ENCODE data around the gene POLR1D. TPM values are rescaled to one million over a fixed set of nuclear protein-coding genes. Genes with fewer than 3 reads are reported as not detected.

Gene POLR1D
- total RNA-seq, 1 donor from 2014 or later = 116 TPM

DNA sequence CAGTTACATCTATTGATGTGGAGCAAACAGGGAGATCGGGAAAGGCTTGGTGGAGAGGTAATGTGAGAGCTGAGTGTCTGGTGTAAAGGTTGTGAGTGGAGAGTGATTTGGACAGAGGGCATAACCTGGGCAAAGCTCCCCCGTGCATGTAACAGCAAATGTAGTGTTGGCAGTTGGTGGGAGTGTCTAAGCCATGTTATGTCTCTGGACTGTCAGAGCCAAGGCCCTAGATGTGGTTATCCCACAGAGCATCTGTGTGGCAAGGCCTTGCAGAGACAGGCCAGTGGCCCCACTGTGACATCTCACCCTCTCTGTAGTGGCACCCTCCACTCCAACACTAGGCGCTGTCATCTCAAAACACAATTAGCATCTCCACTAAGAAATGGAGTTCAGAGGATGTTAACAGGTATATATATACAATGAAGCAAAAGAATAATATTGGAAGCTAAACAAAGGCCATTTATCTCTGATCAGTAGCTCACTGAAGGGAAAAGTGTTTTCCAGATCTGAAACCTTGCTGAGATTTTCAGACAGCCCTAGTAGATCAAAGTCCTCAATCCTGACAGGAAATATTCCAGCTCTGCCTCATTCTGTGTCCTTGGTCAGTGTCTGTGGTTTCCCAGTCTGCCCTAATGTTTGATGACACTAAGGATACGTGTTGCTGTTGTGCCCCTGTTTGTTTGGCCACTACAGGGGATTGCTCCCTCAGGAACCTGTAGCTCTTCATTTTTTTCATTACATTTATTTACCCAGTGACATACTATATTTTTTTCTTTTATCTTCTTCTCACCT lies 20.2 kb downstream of the POLR1D start:
- no peak for DNase-seq

DNA sequence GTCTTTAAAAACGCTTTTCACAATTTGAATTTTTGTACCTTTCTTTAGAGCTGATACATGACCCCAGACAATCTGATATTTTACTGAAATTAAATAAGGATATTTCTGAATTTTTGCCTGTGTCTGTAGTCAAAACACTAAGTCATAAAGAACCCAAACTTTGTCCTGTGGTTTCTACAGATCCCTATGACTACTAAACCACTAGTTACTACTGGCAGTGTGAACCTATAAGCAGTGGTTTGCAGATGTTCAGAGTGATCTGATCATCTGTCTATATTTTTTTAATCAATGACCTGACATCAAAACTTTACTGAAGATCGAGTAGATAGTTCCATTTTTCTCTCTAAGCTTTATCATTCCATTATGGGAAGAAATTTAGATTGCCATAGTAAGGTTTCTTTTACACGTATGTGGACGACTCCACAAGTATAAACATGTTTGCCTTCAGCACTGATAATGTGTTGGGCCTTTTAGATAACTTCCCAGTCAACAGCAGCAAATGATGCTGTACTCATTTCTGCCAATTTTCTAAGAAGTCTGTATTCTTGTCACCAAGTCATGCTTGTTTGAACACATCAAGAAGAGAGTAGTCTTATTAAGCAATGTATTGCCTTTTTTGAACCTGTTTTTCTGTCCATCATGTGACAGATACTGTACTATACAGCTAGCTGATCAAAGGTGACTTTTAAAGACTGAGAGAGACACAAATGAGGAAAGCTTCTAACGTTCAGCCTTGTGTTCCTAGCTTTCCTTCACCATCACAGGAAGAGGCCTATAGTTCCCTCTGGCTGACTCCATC lies 21.8 kb downstream of the POLR1D start:
- no peak for DNase-seq

DNA sequence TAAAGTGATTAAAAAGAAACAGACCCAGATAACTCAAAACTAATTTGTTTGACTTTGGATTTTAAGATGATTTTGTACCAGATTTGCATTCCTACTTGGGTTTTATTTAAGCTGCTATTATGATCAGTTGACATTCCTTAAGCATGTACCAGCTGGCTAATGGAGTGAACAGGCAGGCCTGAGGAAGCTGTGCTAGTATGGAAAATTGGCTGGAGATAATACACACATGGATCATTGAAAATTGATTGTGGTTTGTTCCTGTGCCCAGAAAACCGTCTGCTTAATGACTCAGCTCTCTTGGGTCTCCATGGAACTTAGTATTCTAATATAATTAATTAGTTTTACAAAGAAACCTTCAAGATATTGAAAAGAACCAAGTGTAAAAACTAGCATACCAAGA lies 22.6 kb downstream of the POLR1D start:
- peak; percentile 41 for DNase-seq

DNA sequence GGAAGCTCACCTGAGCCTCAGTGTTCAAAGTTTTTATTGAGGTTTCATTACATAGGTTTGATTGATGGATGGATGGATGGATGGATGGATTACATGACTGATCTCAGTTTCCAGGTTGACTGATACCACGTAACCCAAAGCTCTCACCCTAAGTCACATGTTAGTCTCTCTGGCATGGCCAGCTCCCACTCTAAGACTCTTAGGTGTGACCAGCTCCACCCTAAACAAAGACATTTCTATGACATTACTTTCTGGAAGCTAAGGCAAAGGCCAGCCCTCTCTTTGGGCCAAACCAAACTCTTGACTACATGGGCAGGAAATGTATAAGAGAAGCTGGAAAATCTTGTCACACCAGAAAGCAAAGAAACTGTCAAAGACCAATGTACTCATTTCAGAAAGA lies 28.6 kb downstream of the POLR1D start:
- no peak for DNase-seq

DNA sequence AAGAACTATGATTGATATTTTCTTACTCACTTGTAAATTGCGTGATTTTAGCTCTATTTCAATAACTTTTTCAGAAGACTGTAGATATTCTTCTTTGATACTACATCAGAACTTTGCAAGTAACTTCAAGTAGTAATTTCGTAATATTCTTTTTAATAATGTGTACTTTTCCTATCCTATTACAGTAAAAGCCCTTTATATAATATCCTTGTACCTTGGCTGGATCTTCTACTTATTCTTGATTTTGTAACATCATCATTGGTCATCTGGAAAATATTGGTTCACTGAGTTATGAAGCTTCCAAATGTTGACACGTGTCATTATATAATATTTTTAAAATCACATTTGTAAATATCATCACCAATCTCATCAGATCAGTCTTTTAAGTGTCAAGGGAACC lies 32.4 kb downstream of the POLR1D start:
- no peak for DNase-seq

DNA sequence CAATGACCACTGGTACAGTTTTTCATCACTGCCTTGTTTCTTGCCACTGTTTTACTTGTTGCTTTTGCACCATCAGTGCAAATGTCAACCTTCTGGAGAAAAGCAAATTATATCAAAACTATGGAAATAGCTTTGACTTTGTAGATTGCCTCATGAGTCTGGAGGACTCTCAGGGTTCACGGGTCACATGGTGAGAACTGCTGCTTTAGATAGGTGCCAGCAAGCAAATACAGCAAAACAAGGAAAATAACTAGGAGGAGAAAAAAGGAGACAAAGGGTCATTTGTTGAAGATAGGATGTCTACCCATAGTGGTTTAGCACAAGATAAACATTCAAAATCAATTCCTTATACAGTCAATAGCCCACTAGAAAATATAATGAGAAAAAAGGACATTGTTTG lies 33.1 kb downstream of the POLR1D start:
- no peak for DNase-seq

DNA sequence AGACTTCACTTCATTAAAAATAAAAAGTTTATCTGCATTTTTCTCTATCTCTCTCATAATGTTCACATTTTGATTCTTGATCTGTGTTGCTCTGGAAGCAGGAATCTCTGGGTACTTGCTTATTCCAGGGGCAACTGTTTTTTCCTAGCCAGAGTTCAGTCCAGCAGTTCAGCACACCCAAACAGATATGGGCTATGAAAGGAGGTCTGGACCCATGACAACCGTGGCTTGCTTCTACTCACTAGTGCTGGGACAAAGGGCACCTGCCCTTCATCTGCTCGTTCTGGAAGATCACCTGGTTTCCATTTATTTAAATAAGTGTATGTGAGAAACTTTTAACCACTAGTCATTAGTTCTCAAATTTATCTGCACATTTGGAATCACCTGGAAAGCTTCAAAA lies 36.0 kb downstream of the POLR1D start:
- DNase-seq = no peak

DNA sequence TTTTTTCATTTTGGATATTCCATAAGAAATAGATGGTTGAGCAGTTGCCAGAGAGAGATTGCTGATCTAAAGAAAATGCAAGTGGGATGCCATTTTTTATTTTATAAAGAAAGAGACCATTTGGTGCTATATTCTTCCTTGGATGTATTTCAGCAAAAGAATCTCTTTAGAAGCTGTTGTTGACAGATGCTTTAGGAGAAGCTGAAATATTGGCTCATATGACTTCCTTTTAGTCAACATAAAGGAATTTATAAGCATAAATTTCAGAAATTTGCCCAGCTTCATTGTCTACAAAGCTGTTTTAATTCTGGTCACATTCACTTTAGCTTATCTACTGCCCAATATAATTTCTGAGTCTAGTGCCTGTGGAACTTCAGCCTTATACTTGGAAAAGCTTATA lies 36.9 kb downstream of the POLR1D start:
- peak; percentile 36 for DNase-seq

DNA sequence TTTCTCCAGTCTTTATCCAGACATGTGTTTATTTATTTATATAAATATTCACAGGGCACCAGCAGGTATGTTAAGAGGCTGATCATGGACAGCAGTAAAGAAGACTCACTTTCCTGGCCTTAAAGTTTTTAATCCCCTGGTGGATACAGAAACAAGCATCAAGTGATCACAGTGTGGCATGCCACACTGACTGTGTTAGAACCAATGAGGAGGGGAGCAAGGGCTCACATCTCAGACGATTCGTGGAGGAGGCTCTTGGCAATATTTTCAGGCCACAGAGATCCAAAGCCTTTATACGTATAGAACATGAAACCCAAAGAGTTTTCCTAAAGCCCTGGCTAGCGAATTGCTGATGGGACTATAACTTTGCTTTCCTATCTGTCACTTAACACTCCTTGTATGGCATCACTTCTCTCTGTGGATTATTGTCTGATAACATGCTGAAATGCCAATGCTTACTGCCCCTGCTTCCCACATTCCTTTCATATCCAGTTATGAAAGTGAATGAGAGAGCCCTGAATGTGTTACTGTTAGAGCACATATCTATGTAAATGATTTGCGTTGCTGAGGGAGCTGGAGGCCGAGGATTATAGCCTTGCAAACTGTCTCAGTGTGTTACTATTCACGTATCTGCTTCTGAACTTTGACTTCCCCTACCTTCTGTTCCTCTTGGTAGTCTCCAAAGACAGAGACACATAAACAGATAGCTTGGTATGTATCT lies 37.6 kb downstream of the POLR1D start:
- no peak for DNase-seq

DNA sequence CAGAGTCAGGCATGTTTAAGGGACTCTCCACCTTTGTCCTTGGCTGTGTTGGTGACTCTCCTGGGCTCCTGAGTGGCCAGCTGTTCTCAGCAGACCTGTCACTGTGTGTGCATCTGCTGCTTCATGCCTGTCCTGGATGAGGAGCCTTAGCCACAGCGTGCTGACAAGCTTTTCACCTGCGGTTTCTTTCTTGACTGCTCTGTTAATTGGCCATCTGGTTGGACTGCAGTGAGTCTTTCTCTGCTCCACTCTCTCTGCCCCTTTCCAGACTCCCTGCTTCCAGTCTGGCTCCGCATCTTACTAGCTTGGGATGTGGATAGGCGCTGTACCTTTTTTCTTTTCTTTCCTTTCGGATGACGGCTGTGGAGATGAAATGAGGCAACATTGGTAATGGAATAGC lies 38.8 kb downstream of the POLR1D start:
- no peak for DNase-seq

DNA sequence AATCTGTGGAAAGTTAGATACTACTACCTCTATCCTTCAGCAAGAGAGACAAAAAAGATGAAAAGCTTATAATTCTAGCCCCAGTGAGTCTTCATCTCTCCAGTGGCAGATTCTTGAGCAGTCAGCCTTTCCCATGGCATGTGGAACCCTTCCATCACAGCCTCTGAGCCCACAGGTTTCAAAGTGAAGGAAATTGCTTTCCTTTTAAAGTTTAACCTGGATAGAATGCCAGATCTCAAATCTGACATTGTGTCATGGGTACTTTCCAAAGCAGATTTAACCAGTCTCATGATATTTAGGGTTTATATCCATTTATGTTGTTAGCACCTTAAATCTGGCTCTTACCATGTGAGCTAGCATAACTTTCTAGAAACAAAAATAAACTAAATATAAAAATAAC lies 39.3 kb downstream of the POLR1D start:
- no peak for DNase-seq

DNA sequence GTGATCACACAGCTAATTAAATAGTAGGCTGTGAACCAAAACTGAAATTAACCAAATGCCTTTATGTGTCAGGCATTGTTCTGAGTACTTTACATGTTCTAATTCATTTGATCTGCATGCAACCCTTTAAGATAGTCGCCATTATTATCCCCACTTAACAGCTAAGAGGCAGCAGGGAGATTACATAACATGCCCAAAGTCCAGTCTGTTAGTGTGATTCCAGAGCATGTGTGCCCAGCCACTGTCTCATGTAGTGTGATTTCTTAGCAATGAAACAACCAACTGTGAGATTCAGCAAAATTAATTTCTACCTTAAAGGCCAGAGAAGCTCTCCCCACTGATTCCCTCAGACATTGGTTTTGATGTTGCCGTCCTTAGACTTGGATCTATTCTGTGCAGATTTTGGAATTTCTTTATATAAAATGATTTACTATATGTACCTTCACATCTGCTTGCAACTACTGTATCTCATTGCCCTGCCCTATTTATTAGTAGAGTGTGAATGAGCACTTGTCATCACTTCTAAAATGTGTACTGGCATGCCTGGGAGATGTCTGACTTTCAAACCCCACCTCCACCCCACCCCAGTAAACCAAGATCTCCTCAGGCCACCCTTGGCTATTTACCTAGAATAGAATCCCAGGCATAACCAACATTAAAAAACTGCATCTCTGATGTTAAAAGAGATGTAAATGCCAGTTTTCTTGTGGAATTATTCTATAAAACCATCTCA lies 41.2 kb downstream of the POLR1D start:
- no peak for DNase-seq

DNA sequence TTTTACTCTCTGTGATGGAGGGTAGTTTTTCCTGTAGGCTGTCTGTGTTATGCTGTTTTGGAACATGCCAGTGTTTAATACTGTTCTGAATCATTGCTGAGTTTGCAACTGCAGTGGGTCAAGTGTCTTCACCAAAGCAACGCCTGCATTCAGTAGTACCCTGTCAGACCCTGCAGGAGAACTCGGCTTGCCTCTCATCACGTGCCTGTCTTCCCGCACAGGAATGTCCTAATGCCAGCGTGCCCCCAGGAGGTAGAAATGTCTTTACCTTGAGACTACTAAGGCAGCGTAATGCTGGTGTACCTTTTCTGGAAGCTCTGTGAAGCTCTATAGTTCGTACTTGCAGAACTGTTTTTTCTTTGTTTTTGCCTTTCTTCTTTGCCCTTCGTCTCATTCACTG lies 42.3 kb downstream of the POLR1D start:
- DNase-seq = no peak

DNA sequence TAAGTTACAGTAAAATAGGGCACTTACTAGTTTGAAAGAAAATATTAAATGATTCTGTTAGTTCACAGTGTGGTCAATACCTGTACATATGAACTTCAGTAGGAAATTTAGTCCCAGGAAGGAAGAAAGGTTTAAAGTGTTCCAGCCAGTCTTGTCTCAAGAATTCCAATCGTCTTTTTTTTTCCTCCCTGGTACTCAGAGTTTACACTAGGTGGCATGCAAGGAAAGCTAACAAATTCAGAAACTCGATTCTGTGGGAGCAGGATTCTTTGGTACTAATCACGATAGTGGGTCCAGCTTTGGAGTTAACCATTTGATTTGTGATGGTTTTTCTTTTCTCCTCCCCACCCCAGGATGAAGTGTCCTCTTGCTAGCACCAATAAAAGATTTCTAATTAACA lies 43.6 kb downstream of the POLR1D start:
- peak; percentile 3 for DNase-seq

DNA sequence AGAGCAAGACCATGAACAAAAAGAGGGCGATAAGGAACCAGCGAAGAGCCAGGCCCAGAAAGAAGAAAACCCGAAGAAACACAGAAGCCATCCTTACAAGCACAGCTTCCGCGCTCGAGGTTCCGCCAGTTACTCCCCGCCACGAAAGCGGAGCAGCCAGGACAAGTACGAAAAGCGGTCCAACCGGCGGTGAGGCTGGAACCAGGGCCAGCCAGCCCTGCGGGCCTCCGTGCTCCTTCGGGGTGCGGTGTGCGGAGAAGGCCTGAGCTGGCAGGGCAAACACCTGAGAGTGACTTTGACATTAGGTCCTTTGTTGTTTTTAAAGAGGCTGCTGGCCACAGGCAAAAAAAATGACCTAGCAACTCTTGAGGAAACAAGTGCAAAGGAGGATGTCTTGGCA lies 44.1 kb downstream of the POLR1D start:
- no peak for DNase-seq

DNA sequence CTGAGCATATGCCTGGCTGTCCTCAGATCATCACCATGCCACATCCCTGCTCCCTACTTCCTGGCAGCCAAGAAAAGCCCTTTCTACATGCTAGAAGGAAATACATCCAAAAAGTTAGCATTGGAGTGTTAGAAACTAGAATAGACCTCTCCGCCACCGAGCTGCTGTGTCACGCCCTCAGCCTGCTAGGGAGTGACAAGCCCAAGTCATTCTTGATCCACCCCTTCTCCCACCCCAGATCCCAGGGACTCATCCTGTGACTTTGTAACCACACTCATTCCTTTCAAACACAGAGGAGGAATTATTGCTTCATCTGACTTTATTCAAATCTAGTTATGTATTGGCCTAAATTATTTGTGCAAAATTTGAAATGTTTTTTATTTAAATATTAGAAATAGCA lies 45.3 kb downstream of the POLR1D start:
- DNase-seq = no peak

DNA sequence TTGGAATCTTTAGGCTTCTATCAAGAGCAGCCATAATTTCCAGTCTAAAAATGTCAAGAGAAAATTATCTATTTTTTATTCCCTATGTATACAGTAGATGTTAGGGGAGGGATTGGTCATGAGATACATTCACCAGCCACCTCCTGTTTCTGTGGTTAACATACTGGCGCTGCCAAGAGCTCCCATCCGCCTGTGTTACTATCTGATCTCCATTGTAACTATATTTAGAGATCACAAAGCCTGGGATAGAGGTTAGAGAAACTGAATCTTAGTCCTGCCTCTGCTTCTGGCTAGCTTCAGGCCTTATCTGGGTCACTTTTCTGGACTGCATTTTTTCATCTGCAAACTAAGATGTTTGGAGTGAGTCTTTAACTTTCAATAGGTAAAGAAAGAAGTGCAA lies 46.3 kb downstream of the POLR1D start:
- DNase-seq = no peak

DNA sequence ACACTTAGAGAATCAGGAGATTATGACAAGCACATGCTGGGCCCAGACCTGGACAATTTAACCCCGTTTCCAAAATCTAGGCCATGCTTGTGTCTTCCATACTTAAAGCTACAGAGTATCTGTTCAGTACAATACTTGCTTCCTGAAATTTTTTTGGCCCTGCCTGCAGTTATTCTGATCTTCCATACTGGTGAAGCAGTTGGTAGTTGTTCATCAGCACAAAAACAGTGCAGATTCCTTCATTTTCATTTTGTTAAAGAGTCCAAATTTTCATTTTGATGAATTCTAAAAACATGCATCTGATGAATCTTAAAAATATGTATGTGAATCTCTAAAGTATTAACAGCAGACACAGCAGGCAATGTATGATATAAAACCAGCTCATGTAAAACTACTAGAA lies 49.2 kb downstream of the POLR1D start:
- DNase-seq = no peak

DNA sequence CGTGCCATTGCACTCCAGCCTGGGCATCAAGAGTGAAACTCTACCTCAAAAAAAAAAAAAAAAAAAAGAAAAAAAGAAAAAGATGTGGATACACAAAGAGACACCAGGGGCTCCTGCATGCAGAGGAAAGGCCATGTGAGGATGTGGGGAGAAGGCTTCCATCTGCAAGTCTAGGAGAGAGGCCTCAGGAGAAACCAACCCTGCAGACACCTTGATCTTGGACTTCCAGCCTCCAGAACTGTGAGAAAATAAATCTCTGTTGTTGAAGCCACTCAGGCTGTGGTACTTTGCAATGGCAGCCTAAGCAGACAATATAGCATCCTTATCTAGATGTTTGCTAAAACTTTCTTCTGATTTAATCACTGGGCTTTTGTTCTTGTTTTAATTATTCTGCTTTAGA lies 50.3 kb downstream of the POLR1D start:
- DNase-seq = no peak
